Measurements from ENCODE around the gene RPS13.
"Not testable (repeated sequence)": the region's sequence is repeated elsewhere in the genome, so short reads cannot be mapped to it uniquely, and the experiment has no call there.

RPS13 gene

DNA sequence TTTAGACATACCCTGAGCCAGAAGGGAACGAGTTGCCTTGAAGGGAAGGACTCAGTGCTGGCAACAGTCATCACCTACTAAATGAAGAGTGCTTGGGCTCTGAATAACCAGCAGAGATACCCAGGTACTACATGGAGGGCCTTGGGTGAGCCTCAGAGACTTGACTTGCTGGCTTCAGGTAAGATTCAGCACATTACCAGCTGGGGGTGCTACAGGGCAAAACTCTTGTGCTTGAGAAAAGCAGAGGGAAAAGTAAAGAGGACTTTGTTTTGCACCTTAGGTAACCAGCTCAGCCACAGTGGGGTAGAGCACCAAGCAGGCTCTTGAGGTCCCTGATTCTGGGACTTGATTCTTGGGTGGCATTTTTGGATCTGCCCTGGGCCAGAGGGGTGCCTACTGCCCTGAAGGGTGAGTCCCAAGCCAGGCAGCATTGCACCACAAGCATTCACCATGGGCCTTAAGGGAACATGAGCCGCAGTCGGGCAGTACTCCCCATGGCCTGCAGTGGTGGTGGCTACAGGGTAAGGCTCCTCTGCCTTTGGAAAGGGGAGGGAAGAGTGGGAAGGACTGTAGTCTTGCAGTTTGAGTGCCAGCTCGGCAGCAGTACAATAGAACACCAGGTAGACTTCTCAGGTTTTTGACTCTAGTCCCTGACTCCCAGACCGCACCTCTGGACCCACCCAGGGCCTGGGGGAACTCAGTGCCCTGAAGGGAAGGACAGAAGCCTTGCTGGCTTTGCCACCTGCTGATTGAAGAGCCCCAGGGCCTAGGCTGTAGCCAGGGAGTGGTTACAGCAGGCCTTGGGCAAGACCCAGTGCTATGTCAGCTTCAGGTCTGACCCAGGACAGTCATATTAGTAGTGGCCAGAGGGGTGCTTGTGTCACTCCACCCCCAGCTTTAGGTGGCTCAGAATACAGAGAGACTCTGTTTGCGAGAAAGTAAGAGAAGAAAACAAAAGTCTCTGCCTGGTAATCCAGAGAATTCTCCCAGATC lies 40.5 kb downstream of the RPS13 start:
- FAIRE-seq, result no peak

DNA sequence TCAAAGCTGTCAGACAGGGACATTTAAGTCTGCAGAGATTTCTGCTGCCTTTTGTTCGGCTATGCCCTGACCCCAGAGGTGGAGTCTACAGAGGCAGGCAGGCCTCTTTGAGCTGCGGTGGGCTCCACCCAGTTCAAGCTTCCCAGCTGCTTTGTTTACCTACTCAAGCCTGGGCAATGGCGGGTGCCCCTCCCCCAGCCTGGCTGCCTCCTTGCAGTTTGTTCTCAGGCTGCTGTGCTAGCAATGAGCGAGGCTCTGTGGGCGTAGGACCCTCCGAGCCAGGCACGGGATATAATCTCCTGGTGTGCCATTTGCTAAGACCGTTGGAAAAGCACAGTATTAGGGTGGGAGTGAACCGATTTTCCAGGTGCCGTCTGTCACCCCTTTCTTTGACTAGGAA lies 43.4 kb downstream of the RPS13 start:
- DNase-seq (ENCODE audit: insufficient read length, low spot score); FAIRE-seq: not testable (repeated sequence)

More for the DNA sequence above, 40.5 kb downstream of the RPS13 start:
- DNase-seq (ENCODE audit: insufficient read length, low spot score), result no peak

- FAIRE-seq (no peak), DNase-seq (ENCODE audit: insufficient read length, low spot score) (no peak)
Measured at GRCh38 chr11:17026487-17027082, 50.9 kb downstream of the RPS13 start.

DNA sequence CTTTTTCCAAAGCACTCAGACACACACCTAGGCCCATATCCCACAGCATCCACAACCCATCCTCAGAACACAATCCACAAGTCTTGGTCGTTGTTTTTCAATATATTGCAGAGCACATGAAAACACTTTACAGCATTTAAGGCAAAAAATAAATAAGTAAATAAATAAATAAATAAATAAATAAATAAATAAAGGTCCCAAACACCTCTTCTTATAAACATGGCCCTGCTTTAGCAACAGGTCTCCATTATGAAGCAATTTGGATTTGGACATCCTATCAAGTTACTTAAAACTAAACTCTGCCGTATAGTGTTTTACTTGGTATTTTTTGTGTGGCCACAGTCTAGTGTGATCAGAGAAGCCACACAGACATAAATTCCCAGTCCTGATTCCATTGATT lies 52.5 kb downstream of the RPS13 start:
- DNase-seq (ENCODE audit: insufficient read length, low spot score), result no peak
- FAIRE-seq, result no peak

Measured in GM19239 (cell line).